RWPE2 (cell line): Measurements from ENCODE around the gene SLC7A9.

Experiments used
- ATAC-seq: fragments of 200-7000 bp; cut with Tn5 transposase; 3 replicates; pipeline ENCODE4 v1.9.1; 2021; ENCODE audit warnings: low read depth
- DNase-seq: peaks from one replicate; pipeline ENCODE4 v3.0.0-alpha.2; 2020; ENCODE audit warnings: low spot score
- H3K27ac ChIP-seq: fragments of 450-650 bp; 2 replicates; pipeline ENCODE4 v1.5.1; 2017; ENCODE audit warnings: mild to moderate bottlenecking; ENCODE audit not compliant: poor library complexity, severe bottlenecking
- H3K27me3 ChIP-seq: fragments of 250-450 bp; sonication (Bioruptor Pico); 2 replicates; pipeline ENCODE4 v1.5.1; 2021; ENCODE audit warnings: mild to moderate bottlenecking, moderate library complexity; ENCODE audit not compliant: insufficient read depth, poor library complexity, severe bottlenecking
- H3K36me3 ChIP-seq: fragments of 250-450 bp; sonication (Bioruptor Pico); 2 replicates; pipeline ENCODE4 v1.5.1; 2020; ENCODE audit warnings: low read depth, mild to moderate bottlenecking, moderate library complexity
- H3K4me1 ChIP-seq: fragments of 250-450 bp; sonication (Bioruptor Pico); 2 replicates; pipeline ENCODE4 v1.5.1; 2021; ENCODE audit warnings: mild to moderate bottlenecking, moderate library complexity; ENCODE audit not compliant: insufficient read depth, poor library complexity, severe bottlenecking
- H3K4me3 ChIP-seq: fragments of 250-450 bp; sonication (Bioruptor Pico); 2 replicates; pipeline ENCODE4 v1.5.1; 2021; ENCODE audit warnings: mild to moderate bottlenecking, moderate library complexity; ENCODE audit not compliant: severe bottlenecking
- H3K9me3 ChIP-seq: fragments of 250-450 bp; sonication (Bioruptor Pico); 2 replicates; pipeline ENCODE4 v1.5.1; 2021; ENCODE audit warnings: mild to moderate bottlenecking, moderate library complexity; ENCODE audit not compliant: severe bottlenecking
- CTCF ChIP-seq: fragments of 450-650 bp; IDR thresholded peaks from one replicate; pipeline ENCODE4 v1.5.1; 2017; ENCODE audit warnings: mild to moderate bottlenecking, moderate library complexity; ENCODE audit not compliant: poor library complexity, severe bottlenecking

SLC7A9 gene

GRCh38 chr19:32914879-32915660 is 45.5 kb upstream of the SLC7A9 start:
- TF ChIP-seq CTCF: no peak
- H3K4me1 ChIP-seq: no peaks in the 10 kb centered on the region
- no peaks in the 10 kb centered on the region for H3K9me3 ChIP-seq
- no peak overlapping the region for H3K27ac ChIP-seq
- DNase-seq (no peak), ATAC-seq (no peak)
- no peaks in the 10 kb centered on the region for H3K27me3 ChIP-seq
- H3K4me3 ChIP-seq: no peak overlapping the region
- peaks cover 32% of the 10 kb centered on the region for H3K36me3 ChIP-seq

GRCh38 chr19:32911467-32911866 is 41.9 kb upstream of the SLC7A9 start:
- H3K27ac ChIP-seq: no peak overlapping the region
- no peak for ATAC-seq
- TF ChIP-seq CTCF: no peak
- no peaks in the 10 kb centered on the region for H3K9me3 ChIP-seq
- H3K36me3 ChIP-seq: peaks cover 27% of the 10 kb centered on the region
- no peaks in the 10 kb centered on the region for H3K27me3 ChIP-seq
- H3K4me1 ChIP-seq: no peaks in the 10 kb centered on the region
- no peak overlapping the region for H3K4me3 ChIP-seq
- no peak for DNase-seq

- no peaks in the 10 kb centered on the region for H3K27me3 ChIP-seq
- DNase-seq (no peak), ATAC-seq (no peak)
- H3K36me3 ChIP-seq: peaks cover 24% of the 10 kb centered on the region
- no peaks in the 10 kb centered on the region for H3K4me1 ChIP-seq
- H3K9me3 ChIP-seq: peaks cover 2% of the 10 kb centered on the region
- no peak for TF ChIP-seq CTCF
- no peak overlapping the region for H3K27ac ChIP-seq
- H3K4me3 ChIP-seq: no peak overlapping the region
Measured at GRCh38 chr19:32910874-32911273, 41.3 kb upstream of the SLC7A9 start.

GRCh38 chr19:32910094-32910493 is 40.5 kb upstream of the SLC7A9 start:
- Histone ChIP-seq H3K27ac (no peak overlapping the region), H3K27me3 (no peaks in the 10 kb centered on the region), H3K4me3 (no peak overlapping the region), H3K36me3 (peaks cover 20% of the 10 kb centered on the region), H3K9me3 (peaks cover 2% of the 10 kb centered on the region), H3K4me1 (no peaks in the 10 kb centered on the region)
- TF ChIP-seq CTCF: no peak
- no peak for ATAC-seq
- DNase-seq: no peak

- H3K27me3 ChIP-seq: no peaks in the 10 kb centered on the region
- no peaks in the 10 kb centered on the region for H3K4me1 ChIP-seq
- H3K4me3 ChIP-seq: no peak overlapping the region
- ATAC-seq (no peak), DNase-seq (no peak)
- peaks cover 2% of the 10 kb centered on the region for H3K9me3 ChIP-seq
- no peak for TF ChIP-seq CTCF
- peaks cover 18% of the 10 kb centered on the region for H3K36me3 ChIP-seq
- no peak overlapping the region for H3K27ac ChIP-seq
Measured at GRCh38 chr19:32909257-32909656, 39.7 kb upstream of the SLC7A9 start.
